Lower leg skin (tissue), 4 donors: ENCODE data around the gene CTNNBL1. TPM values are rescaled to one million over a fixed set of nuclear protein-coding genes. Genes with fewer than 3 reads are reported as not detected.
"Not testable (repeated sequence)": the region's sequence is repeated elsewhere in the genome, so short reads cannot be mapped to it uniquely, and the experiment has no call there.

Source experiments
- DNase-seq, 2 donors: peaks; one replicate each; pipeline ENCODE4 v3.0.0-alpha.2; 2019; ENCODE audit warnings: low spot score in 2 of 2
- H3K4me3 ChIP-seq: fragments of 200-600 bp; sonication (generic); 2 replicates; pipeline ENCODE4 v1.5.1; 2017; ENCODE audit warnings: mild to moderate bottlenecking, low read depth; ENCODE audit not compliant: poor library complexity, severe bottlenecking
- CTCF ChIP-seq, 3 donors: fragments of 450-650 bp; IDR thresholded peaks; one replicate each; pipeline ENCODE4 v1.5.1; 2016; ENCODE audit warnings: antibody characterized with exemption in 3 of 3, mild to moderate bottlenecking in 3 of 3, moderate library complexity in 2 of 3
- POLR2A ChIP-seq, 2 donors: fragments of 450-650 bp; IDR thresholded peaks; one replicate each; pipeline ENCODE4 v1.6.1; 2016 to 2017; ENCODE audit warnings: antibody characterized with exemption in 2 of 2, mild to moderate bottlenecking in 1 of 2, moderate library complexity in 1 of 2
- WGBS, 2 donors: methylation state at CpG; one replicate each; pipeline ENCODE4 v1.1.5; 2018; 5-methylcytosine and 5-hydroxymethylcytosine counted together
- intact Hi-C: fragments of 100-400 bp; cut with DNase I; formaldehyde crosslinking; loops from one replicate; pipeline ENCODE4 v1.15.0; 2023; ENCODE audit warnings: low total_unique reads
- total RNA-seq, 4 donors: library from RNA; depleted of rRNA; stranded (reverse); fragments of >200 nt; gene quantifications; one replicate each; pipeline ENCODE4 v1.1.0, GENCODE V29; 2016

CTNNBL1 gene
- total RNA-seq, 4 donors from 2014 or later = 22.0 to 35.0 (median 27.5) TPM

GRCh38 chr20:37711001-37711400 lies 17.2 kb downstream of the CTNNBL1 start:
- no peak for TF ChIP-seq POLR2A (IDR thresholded peaks at IDR 0.05)
- no peak for TF ChIP-seq CTCF (IDR thresholded peaks at IDR 0.05)
- WGBS, 2 donors = 62 to 71% methylated on average over 2 of the region's 2 CpGs
- H3K4me3 ChIP-seq = no peak overlapping the region
- no peak for DNase-seq
- intact Hi-C loops = no loop called here

GRCh38 chr20:37711994-37712964 lies 18.4 kb downstream of the CTNNBL1 start:
- no peak for DNase-seq
- 43 to 49% methylated on average over 9 of the region's 9 CpGs for WGBS, 2 donors
- no peak overlapping the region for H3K4me3 ChIP-seq
- no peak for TF ChIP-seq CTCF (IDR thresholded peaks at IDR 0.05)
- TF ChIP-seq POLR2A (IDR thresholded peaks at IDR 0.05) = no peak
- intact Hi-C loops = no loop called here

DNA sequence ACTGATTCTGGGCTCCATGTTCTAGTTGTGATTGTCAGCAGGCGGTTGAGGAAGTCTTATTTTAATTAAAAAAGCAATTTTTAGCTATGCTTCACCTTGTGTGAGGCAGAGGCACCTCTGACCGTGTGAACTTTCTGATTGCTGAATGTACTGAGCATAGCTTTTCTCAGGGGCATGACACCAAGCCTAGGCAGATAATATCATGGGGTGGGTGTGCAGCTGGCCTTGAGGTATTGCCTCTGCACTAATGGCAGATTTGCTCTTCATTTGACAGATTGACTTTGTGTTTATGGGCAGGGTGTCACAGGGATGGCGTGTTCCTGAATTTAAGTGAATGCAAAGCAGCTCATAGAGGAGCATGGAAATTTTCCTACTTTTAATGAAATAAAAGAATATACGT lies 19.6 kb downstream of the CTNNBL1 start:
- no peak overlapping the region for H3K4me3 ChIP-seq
- intact Hi-C loops = no loop called here
- WGBS, 2 donors = 88 to 91% methylated on average over 4 of the region's 4 CpGs
- DNase-seq = no peak
- TF ChIP-seq CTCF (IDR thresholded peaks at IDR 0.05) (no peak), POLR2A (IDR thresholded peaks at IDR 0.05) (no peak)

GRCh38 chr20:37714978-37715672 lies 21.3 kb downstream of the CTNNBL1 start:
- intact Hi-C loops = no loop called here

GRCh38 chr20:37721751-37722150 lies 27.9 kb downstream of the CTNNBL1 start:
- 94 to 97% methylated on average over 1 of the region's 1 CpG for WGBS, 2 donors
- DNase-seq = no peak
- no peak for TF ChIP-seq POLR2A (IDR thresholded peaks at IDR 0.05)
- TF ChIP-seq CTCF (IDR thresholded peaks at IDR 0.05) = no peak
- intact Hi-C loops = no loop called here
- no peak overlapping the region for H3K4me3 ChIP-seq

More at GRCh38 chr20:37714978-37715672, 21.3 kb downstream of the CTNNBL1 start:
- no peak overlapping the region for H3K4me3 ChIP-seq
- WGBS, 2 donors = 70% methylated on average over 10 of the region's 10 CpGs
- no peak for DNase-seq
- TF ChIP-seq CTCF (IDR thresholded peaks at IDR 0.05) (no peak), POLR2A (IDR thresholded peaks at IDR 0.05) (no peak)

DNA sequence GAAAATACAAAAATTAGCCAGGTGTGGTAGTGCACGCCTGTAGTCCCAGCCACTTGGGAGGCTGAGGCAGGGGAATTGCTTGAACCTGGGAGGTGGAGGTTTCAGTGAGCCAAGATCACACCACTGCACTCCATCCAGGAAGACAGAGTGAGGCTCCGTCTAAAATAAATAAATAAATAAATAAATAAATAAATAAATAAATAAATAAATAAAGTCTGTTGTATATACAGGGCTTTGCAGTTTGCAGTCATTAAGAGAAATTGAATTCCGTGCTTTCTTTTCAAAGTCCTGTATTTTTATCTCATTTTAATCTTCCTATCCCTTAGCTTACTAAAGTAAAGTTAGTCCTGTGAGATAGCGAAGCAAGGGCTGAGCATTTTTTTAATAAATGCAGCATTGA lies 28.5 kb downstream of the CTNNBL1 start:
- intact Hi-C loops, DNase-seq, H3K4me3 ChIP-seq: not testable (repeated sequence)
- WGBS, 2 donors = 95 to 97% methylated on average over 4 of the region's 4 CpGs
